ENCODE data around the gene USP34.
"Not testable (repeated sequence)": the region's sequence is repeated elsewhere in the genome, so short reads cannot be mapped to it uniquely, and the experiment has no call there.

Gene USP34

GRCh38 chr2:61470965-61471904 is at the start of gene USP34:
TSS of gene USP34 (minus strand) at chr2:61471087. CDS start at chr2:61470692, 395 bp downstream.
- DNase-seq (ENCODE audit: low read depth, low spot score) = peak; percentile 84

DNA sequence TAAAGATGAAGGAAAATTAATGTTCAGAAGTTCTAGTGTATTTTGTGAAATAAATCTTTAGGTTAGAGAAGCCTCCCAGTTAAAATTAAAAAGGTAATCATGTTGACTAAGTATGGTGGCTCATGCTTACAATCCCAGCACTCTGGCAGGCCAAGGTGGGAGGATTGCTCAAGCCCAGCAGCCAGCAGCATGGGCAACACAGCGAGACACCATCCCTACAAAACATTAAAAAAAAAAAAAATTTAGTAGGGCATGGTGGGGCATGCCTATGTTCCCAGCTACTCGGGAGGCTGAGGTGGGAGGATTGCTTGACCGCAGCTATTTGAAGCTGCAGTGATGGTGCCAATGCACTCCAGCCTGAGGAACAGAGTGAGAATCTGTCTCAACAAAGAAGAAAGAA is 49.4 kb upstream of the USP34 start:
- DNase-seq (ENCODE audit: low read depth, low spot score) = no peak

- no peak for DNase-seq (ENCODE audit: low read depth, low spot score)
Observed at GRCh38 chr2:61512768-61513398, 42.0 kb upstream of the USP34 start.

- DNase-seq (ENCODE audit: low read depth, low spot score) = no peak
Observed at GRCh38 chr2:61510674-61511671, 40.1 kb upstream of the USP34 start.

- no peak for DNase-seq (ENCODE audit: low read depth, low spot score)
Observed at GRCh38 chr2:61504949-61505348, 34.1 kb upstream of the USP34 start.

- DNase-seq (ENCODE audit: low read depth, low spot score) = no peak
Observed at GRCh38 chr2:61499060-61499459, 28.2 kb upstream of the USP34 start.

- no peak for DNase-seq (ENCODE audit: low read depth, low spot score)
Observed at GRCh38 chr2:61493523-61493942, 22.6 kb upstream of the USP34 start.

DNA sequence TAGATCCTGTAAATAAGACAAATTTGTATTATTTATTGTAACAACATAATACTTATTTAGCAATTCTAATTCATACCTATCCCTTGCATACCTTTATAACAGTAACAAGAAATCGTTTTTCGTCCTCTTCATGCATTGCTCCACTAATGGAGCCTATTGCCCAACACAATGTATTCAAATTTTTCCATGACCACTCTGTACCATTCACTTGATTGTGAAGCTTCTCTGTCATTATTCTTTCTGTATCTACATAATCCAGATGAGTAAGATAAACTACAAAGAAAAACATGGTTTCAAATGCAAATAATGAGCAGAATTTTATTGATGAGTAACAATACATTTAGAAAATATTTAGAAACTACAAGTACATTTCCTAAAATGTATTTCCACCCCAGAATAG is 21.6 kb upstream of the USP34 start:
- no peak for DNase-seq (ENCODE audit: low read depth, low spot score)

- no peak for DNase-seq (ENCODE audit: low read depth, low spot score)
Observed at GRCh38 chr2:61485281-61485680, 14.4 kb upstream of the USP34 start.

DNA sequence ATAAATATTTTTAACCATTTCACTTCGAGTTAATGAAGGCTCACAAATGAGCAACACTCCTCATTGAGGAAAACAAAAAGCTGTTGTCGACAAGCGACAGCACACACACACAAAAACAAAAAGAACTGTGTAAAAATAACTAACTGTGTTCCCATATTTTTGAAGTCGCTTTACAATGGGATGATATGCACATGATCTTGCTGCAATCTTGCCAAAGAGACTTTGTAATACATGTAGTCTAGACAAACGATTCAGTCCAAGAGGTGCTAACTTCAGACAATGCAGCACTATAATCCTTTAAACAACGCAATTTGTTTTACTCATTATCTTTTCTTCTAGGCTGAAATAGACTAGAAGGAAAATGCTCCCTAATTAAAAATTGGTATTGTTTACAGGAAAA is 7.2 kb upstream of the USP34 start:
- no peak for DNase-seq (ENCODE audit: low read depth, low spot score)

GRCh38 chr2:61476929-61477589 is 6.2 kb upstream of the USP34 start:
- not testable (repeated sequence) for DNase-seq (ENCODE audit: low read depth, low spot score)

GRCh38 chr2:61471905-61472805 is 1.3 kb upstream of the USP34 start:
- DNase-seq (ENCODE audit: low read depth, low spot score) = peak; percentile 9

DNA sequence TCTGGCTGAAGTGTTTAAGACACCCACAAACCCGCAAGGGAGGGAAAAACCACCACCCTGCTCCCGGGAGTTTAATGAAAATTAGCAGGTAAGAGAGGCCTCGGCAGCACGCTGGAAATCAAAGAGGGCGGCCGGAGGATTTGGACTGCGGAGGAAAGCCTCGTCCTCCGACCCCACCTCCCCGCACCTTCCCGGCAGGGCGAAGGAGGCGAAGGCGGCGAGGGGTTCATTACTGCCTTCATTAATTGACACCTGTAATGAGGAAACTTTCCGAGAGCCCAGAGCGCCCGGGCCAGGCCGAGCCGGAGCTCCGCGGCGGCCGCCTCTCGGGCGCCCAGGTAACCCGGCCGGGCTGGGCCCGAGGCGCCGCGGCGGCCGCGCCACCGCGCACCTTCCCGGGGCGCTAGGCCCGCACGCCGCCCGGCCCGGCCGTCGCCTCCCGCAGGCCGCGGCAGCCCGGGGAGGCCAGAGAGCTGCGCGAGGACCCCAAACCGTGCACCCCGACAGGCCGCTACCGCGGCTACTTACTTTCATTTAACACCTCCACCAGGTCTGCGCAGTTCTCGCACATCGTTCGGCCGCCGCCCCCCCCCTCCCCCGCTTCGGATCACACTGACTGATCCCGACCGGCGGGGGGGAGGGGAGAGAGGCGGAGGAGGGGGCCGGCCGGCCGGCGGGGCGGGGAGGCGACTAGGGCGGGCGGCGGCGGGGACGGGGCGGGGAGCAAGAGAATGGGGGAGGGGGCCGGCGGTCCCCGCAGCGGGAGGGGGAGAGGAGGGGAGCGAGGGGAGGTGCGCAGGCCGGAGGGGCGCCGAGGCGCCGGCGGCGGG is 550 bp downstream of the USP34 start:
- DNase-seq (ENCODE audit: low read depth, low spot score) = peak; percentile 66

DNA sequence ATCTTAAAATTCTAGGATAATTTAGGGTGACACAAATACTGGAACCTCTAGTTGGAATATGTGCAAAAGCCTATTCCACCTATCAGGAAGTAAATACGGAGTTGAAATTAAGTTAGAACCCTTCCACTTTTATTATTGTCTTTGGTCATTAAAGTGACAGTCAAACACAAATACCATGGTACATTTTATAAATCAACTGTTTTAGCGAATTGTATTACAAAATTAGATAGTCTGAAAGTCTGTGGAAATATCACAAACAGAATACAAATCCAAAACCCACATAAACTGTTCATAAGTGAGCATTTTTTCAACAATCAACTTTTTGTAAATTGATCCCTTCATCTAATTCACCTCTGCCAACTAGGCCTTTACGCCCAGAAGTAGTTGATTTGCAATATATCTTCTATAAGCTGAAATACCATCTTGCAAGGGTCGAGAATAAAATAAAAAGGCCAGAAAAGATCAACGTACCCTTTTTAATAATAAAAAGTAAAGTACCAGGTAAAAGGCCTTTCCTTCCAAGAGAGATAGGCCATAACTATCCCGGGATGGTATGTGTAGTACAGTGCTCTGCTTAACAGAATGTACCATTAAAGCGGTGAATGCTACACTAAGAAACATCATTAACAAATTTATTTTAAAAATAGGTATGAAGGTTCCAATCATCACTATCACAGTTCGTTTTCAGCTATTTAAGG is 1.3 kb downstream of the USP34 start:
- no peak for DNase-seq (ENCODE audit: low read depth, low spot score)

GRCh38 chr2:61468231-61468630 is 2.7 kb downstream of the USP34 start:
- DNase-seq (ENCODE audit: low read depth, low spot score) = not testable (repeated sequence)

GRCh38 chr2:61465045-61465444 is 5.8 kb downstream of the USP34 start:
- no peak for DNase-seq (ENCODE audit: low read depth, low spot score)

- no peak for DNase-seq (ENCODE audit: low read depth, low spot score)
Observed at GRCh38 chr2:61463769-61464475, 7.0 kb downstream of the USP34 start.

DNA sequence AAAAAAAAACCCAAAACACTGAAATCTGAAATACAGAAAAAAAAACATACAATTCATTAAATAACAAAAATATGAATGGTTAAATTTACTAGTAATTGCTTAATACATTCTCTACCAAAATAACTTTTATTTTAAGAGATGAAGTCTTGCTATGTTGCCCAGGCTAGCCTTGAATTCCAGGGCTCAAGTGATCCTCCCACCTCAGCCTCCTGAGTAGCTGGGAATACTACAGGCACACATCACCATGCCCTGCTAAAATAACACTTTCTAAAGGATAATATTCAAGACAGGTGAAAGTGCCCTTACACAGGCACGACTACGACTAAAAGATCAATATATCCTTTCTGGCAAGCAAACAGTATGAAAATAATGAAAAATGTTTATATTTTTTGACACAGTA is 9.5 kb downstream of the USP34 start:
- no peak for DNase-seq (ENCODE audit: low read depth, low spot score)

Data from activated CD4-positive, CD25-positive, alpha-beta regulatory T cell treated with anti-CD3 and anti-CD28 coated beads, Interleukin-2, amount 50 U/mL, for 16 hours (primary cell).